Transverse colon (tissue), 4 donors: ENCODE data around the gene TBC1D20. TPM values are rescaled to one million over a fixed set of nuclear protein-coding genes. Genes with fewer than 3 reads are reported as not detected.

ENCODE experiments used
- DNase-seq: peaks from one replicate; pipeline ENCODE4 v3.0.0-alpha.2; 2019
- H3K27ac ChIP-seq, 4 donors: fragments of 200-600 bp; sonication (generic); 2 replicates each; pipeline ENCODE4 v1.5.1; 2016 to 2018; ENCODE audit warnings: inconsistent platforms in 4 of 4
- H3K27me3 ChIP-seq: fragments of 200-600 bp; sonication (generic); 2 replicates; pipeline ENCODE4 v1.5.1; 2017; ENCODE audit warnings: inconsistent platforms
- H3K36me3 ChIP-seq, 4 donors: fragments of 200-600 bp; sonication (generic); 2 replicates each; pipeline ENCODE4 v1.5.1; 2017 to 2019; ENCODE audit warnings: inconsistent platforms in 4 of 4
- H3K4me1 ChIP-seq, 4 donors: fragments of 200-600 bp; sonication (generic); 2 replicates each; pipeline ENCODE4 v1.5.1; 2017 to 2020; ENCODE audit warnings: inconsistent platforms in 4 of 4
- H3K4me3 ChIP-seq, 4 donors: fragments of 200-600 bp; sonication (generic); 1 replicate in 1 of 4; 2 replicates in 3 of 4; pipeline versions ENCODE4 v1.5.1 to v1.6.1; 2017 to 2019; ENCODE audit warnings: inconsistent platforms in 4 of 4
- H3K9me3 ChIP-seq, 2 donors: fragments of 200-600 bp; sonication (generic); 2 replicates each; pipeline ENCODE4 v1.5.1; 2017 to 2019; ENCODE audit warnings: inconsistent platforms in 2 of 2
- CTCF ChIP-seq, 5 experiments: fragments of 200-600 bp in 3 of 5; fragments of 450-650 bp in 2 of 5; sonication (generic) in 3 of 5; IDR thresholded peaks; 1 replicate in 2 of 5; 2 replicates in 3 of 5; pipeline ENCODE4 v1.5.1; 2016 to 2017; ENCODE audit warnings: antibody characterized with exemption in 5 of 5, inconsistent platforms in 3 of 5, mild to moderate bottlenecking in 2 of 5, moderate library complexity in 1 of 5
- EP300 ChIP-seq: sonication (generic); formaldehyde crosslinking; IDR thresholded peaks from one replicate; pipeline ENCODE4 v1.6.1; 2017; ENCODE audit warnings: antibody characterized with exemption, low read depth
- POLR2A ChIP-seq: fragments of 450-650 bp; IDR thresholded peaks from one replicate; pipeline ENCODE4 v1.6.1; 2016; ENCODE audit warnings: antibody characterized with exemption, mild to moderate bottlenecking, moderate library complexity
- POLR2AphosphoS5 ChIP-seq, 3 donors: sonication (generic); formaldehyde crosslinking; IDR thresholded peaks; one replicate each; pipeline ENCODE4 v1.6.1; 2016; ENCODE audit warnings: antibody characterized with exemption in 3 of 3
- WGBS, 2 donors: methylation state at CpG; one replicate each; pipeline ENCODE4 v1.1.5; 2018; ENCODE audit warnings: low coverage in 1 of 2; 5-methylcytosine and 5-hydroxymethylcytosine counted together
- in situ Hi-C, 4 donors: fragments of 200-750 bp; cut with MboI; loops; one replicate each; pipeline versions ENCODE4 v1.15.0 to v1.15.1; 2017; ENCODE audit warnings: low sequenced_read_pairs in 3 of 4, low pct_ligation_motif_present in 1 of 4, low pct_unique_long_range_greater_than_20kb in 1 of 4
- intact Hi-C: fragments of 100-400 bp; cut with DNase I; formaldehyde crosslinking; loops from one replicate; pipeline ENCODE4 v1.15.1; 2023; ENCODE audit warnings: low total_unique reads
- total RNA-seq, 4 donors: library from RNA; depleted of rRNA; stranded (reverse); fragments of >200 nt; gene quantifications; one replicate each; pipeline ENCODE4 v1.1.0, GENCODE V29; 2016

The TBC1D20 gene
- total RNA-seq, 4 donors from 2014 or later = 29.1 to 65.5 (median 36.9) TPM

DNA sequence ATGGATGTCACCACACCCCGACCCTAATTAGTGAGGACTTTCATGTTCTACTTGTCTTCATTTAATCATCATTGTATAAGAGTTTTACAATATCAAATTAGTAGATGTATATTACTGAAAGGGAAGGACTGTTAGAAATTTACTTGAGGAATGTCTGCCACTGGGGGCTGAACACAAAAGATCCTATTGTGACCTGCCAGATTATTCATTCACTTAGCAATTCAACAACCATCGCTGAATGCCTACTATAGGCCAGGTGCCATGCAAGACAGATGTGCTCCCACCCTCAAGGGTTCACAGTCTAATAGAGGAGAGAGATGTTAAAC, 62.2 kb downstream of the TBC1D20 start:
- no peak overlapping the region for H3K27ac ChIP-seq
- H3K4me3 ChIP-seq = no peak overlapping the region
- H3K36me3 ChIP-seq = no peaks in the 10 kb centered on the region
- no peak for DNase-seq
- 36 to 41% methylated on average over 2 of the region's 2 CpGs for WGBS, 2 donors
- H3K9me3 ChIP-seq = no peaks in the 10 kb centered on the region
- peaks cover 0 to 9% (median 0%) of the 10 kb centered on the region in 4 donors for H3K4me1 ChIP-seq
- TF ChIP-seq POLR2A (no peak), POLR2AphosphoS5 (IDR thresholded peaks at IDR 0.05) (no peak), CTCF (IDR thresholded peaks at IDR 0.05) (no peak), EP300 (no peak)
- in situ Hi-C loops (no loop called here), intact Hi-C loops (no loop called here)
- no peaks in the 10 kb centered on the region for H3K27me3 ChIP-seq

- DNase-seq = no peak
Measured at GRCh38 chr20:399182-399707, 63.1 kb downstream of the TBC1D20 start.

DNA sequence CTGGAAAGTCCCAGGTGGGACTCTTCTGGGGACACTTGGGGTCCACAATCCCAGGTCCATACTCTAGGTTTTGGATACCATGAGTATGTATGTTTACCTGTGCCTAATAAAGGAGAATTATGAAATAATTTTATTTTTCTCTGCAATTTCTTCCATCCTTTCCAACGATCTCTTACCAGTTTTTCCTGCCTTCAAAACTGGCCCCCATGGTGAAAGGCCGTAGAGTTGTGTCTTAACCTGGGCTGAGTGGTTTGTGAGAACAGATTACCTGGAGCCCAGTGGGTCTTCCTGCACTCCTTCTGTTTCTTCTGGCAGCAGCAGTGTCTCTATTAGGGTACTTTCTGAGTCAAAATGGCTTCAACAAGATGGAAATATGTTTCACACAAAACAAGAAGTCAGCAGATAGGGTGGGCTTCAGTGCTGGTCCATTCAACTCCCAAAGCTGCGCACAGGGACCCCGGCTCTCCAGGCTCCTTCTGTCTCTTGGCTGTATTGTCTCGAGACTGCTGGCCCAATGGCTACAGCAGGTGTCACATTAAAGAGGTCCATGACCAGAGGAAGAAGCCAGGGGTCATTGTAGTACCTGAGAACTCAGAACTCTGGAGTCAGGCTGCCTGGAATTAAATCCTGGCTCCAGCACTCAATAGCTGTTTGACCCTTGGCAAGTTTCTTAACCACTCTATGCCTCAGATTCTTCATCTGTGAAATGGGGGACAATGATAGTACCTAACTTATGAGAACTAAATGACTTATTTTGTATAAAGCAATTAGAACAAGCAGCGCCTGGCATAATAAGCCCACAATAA, 64.7 kb downstream of the TBC1D20 start:
- Histone ChIP-seq H3K36me3 (no peaks in the 10 kb centered on the region), H3K27me3 (no peaks in the 10 kb centered on the region), H3K4me3 (no peak overlapping the region), H3K27ac (no peak overlapping the region), H3K9me3 (no peaks in the 10 kb centered on the region), H3K4me1 (peaks cover 0 to 9% (median 0%) of the 10 kb centered on the region in 4 donors)
- no peak for DNase-seq
- no peak for TF ChIP-seq EP300
- intact Hi-C loops (no loop called here), in situ Hi-C loops (no loop called here)
- 86 to 100% methylated on average over 1 to 6 of the region's 6 CpGs for WGBS, 2 donors

More at GRCh38 chr20:399182-399707, 63.1 kb downstream of the TBC1D20 start:
- Histone ChIP-seq H3K36me3 (no peaks in the 10 kb centered on the region), H3K4me1 (peaks cover 0 to 9% (median 0%) of the 10 kb centered on the region in 4 donors), H3K9me3 (no peaks in the 10 kb centered on the region), H3K27me3 (no peaks in the 10 kb centered on the region), H3K27ac (no peak overlapping the region), H3K4me3 (no peak overlapping the region)
- in situ Hi-C loops = no loop called here
- intact Hi-C loops = no loop called here
- TF ChIP-seq EP300 (no peak), POLR2A (no peak), CTCF (IDR thresholded peaks at IDR 0.05) (no peak)
- 96% methylated on average over 9 of the region's 9 CpGs; no CpG with 5 or more reads in 1 of the 2 donors for WGBS, 2 donors

GRCh38 chr20:396619-397431, 65.5 kb downstream of the TBC1D20 start:
- in situ Hi-C loops (no loop called here), intact Hi-C loops (no loop called here)
- H3K36me3 ChIP-seq = no peaks in the 10 kb centered on the region
- peaks cover 0 to 9% (median 0%) of the 10 kb centered on the region in 4 donors for H3K4me1 ChIP-seq
- DNase-seq = no peak
- no peaks in the 10 kb centered on the region for H3K9me3 ChIP-seq
- 80 to 81% methylated on average over 1 to 4 of the region's 4 CpGs for WGBS, 2 donors
- TF ChIP-seq POLR2A (no peak), CTCF (IDR thresholded peaks at IDR 0.05) (no peak), POLR2AphosphoS5 (IDR thresholded peaks at IDR 0.05) (peak in 1 of 3 donors; percentile 4), EP300 (no peak)
- H3K27me3 ChIP-seq = no peaks in the 10 kb centered on the region
- H3K4me3 ChIP-seq = no peak overlapping the region
- H3K27ac ChIP-seq = no peak overlapping the region
